WTC11 (cell line): ENCODE data around the gene SPTBN4. TPM values are rescaled to one million over a fixed set of nuclear protein-coding genes. Genes with fewer than 3 reads are reported as not detected.
A peak's percentile ranks its signal among the peaks of the same experiment; 100 is the strongest.

ENCODE experiments used
- AFF4 ChIP-seq: sonication (generic); formaldehyde crosslinking; IDR thresholded peaks from 2 replicates; pipeline ENCODE4 v1.8.1; 2023; ENCODE audit warnings: mild to moderate bottlenecking, missing genetic modification reagents, borderline replicate concordance
- ATF2 ChIP-seq: sonication (generic); formaldehyde crosslinking; IDR thresholded peaks from 2 replicates; pipeline ENCODE4 v1.8.1; 2022; ENCODE audit warnings: low read depth, missing genetic modification reagents, borderline replicate concordance
- CREB1 ChIP-seq: sonication (generic); formaldehyde crosslinking; IDR thresholded peaks from 2 replicates; pipeline ENCODE4 v1.8.0; 2023; ENCODE audit warnings: mild to moderate bottlenecking, missing genetic modification reagents
- E2F1 ChIP-seq: sonication (generic); formaldehyde crosslinking; IDR thresholded peaks from 2 replicates; pipeline ENCODE4 v1.8.0; 2022; ENCODE audit warnings: mild to moderate bottlenecking, missing genetic modification reagents
- ERG ChIP-seq: fragments of 250-450 bp; sonication (Bioruptor Pico); IDR thresholded peaks from 2 replicates; pipeline ENCODE4 v1.8.0; 2021; ENCODE audit warnings: mild to moderate bottlenecking
- PREB ChIP-seq: sonication (generic); formaldehyde crosslinking; IDR thresholded peaks from 2 replicates; pipeline ENCODE4 v1.8.1; 2022; ENCODE audit warnings: mild to moderate bottlenecking, missing genetic modification reagents, moderate library complexity, borderline replicate concordance
- SMAD3 ChIP-seq: sonication (generic); formaldehyde crosslinking; IDR thresholded peaks from 2 replicates; pipeline ENCODE4 v1.8.0; 2022; ENCODE audit warnings: missing genetic modification reagents, mild to moderate bottlenecking, borderline replicate concordance
- SOX15 ChIP-seq: fragments of 250-450 bp; sonication (Bioruptor Pico); IDR thresholded peaks from 2 replicates; pipeline ENCODE4 v1.9.0; 2021; ENCODE audit warnings: mild to moderate bottlenecking
- STAT6 ChIP-seq: sonication (generic); formaldehyde crosslinking; conservative IDR thresholded peaks from 2 replicates; pipeline ENCODE4 v1.8.1; 2023; ENCODE audit warnings: mild to moderate bottlenecking, low read depth, missing genetic modification reagents, moderate library complexity
- TP53 ChIP-seq: sonication (generic); formaldehyde crosslinking; IDR thresholded peaks from 2 replicates; pipeline ENCODE4 v1.8.1; 2023; ENCODE audit warnings: mild to moderate bottlenecking, missing genetic modification reagents
- ZBTB43 ChIP-seq: sonication (generic); formaldehyde crosslinking; IDR thresholded peaks from 2 replicates; pipeline ENCODE4 v1.8.1; 2023; ENCODE audit warnings: mild to moderate bottlenecking, missing genetic modification reagents
- ZMAT4 ChIP-seq: fragments of 250-450 bp; sonication (Bioruptor Pico); IDR thresholded peaks from 2 replicates; pipeline ENCODE4 v1.9.0; 2021; ENCODE audit warnings: mild to moderate bottlenecking
- ZNF263 ChIP-seq: sonication (generic); formaldehyde crosslinking; IDR thresholded peaks from 2 replicates; pipeline ENCODE4 v1.8.1; 2022; ENCODE audit warnings: low read depth, mild to moderate bottlenecking, moderate library complexity, missing genetic modification reagents
- ZNF423 ChIP-seq: fragments of 250-450 bp; sonication (Bioruptor Pico); IDR thresholded peaks from 2 replicates; pipeline ENCODE4 v2.1.2; 2022; ENCODE audit warnings: mild to moderate bottlenecking, moderate library complexity
- total RNA-seq: library from RNA; stranded (reverse); gene quantifications from 3 replicates; pipeline ENCODE4 v1.2.3, GENCODE V29; 2021

The SPTBN4 gene
- total RNA-seq, 1 experiment from 2014 or later = 2.8 TPM

- TF ChIP-seq TP53 (CRISPR knock-in tag) (no peak), ZNF263 (CRISPR knock-in tag) (no peak), E2F1 (CRISPR knock-in tag) (no peak), STAT6 (CRISPR knock-in tag) (no peak), AFF4 (no peak), SMAD3 (CRISPR knock-in tag) (0 out of 2 replicates have a peak, but pooled peaks have one; percentile 40), PREB (0 out of 2 replicates have a peak, but pooled peaks have one; percentile 35), ERG (CRISPR knock-in tag) (no peak), ATF2 (no peak), ZBTB43 (CRISPR knock-in tag) (no peak), SOX15 (CRISPR knock-in tag) (no peak), ZNF423 (CRISPR knock-in tag) (no peak), ZMAT4 (no peak), CREB1 (no peak)
- TF ChIP-seq, all 79 proteins: peak for 19
Observed at GRCh38 chr19:40420766-40421765, 45.7 kb upstream of the SPTBN4 start (continued).
